B cell (primary cell): ENCODE results near the gene ITPR2. TPM values are rescaled to one million over a fixed set of nuclear protein-coding genes. Genes with fewer than 3 reads are reported as not detected.

Experiments
- ATAC-seq: fragments of 200-7000 bp; cut with Tn5 transposase; one replicate; pipeline ENCODE4 v1.10.0; 2021; ENCODE audit warnings: low read depth, mild to moderate bottlenecking, moderate number of reproducible peaks, moderate library complexity
- CTCF ChIA-PET: fragments of 350-600 bp; sonication (Branson Sonifier 250); formaldehyde crosslinking; loops from one replicate; lab custom pipeline; 2021; ENCODE audit warnings: antibody characterized with exemption, inconsistent platforms; lab: Charles Lee
- POLR2A ChIA-PET: fragments of 350-600 bp; sonication (Branson Sonifier 250); formaldehyde crosslinking; loops from one replicate; lab custom pipeline; 2021; ENCODE audit warnings: antibody characterized with exemption; lab: Charles Lee
- DNase-seq: peaks from one replicate; pipeline ENCODE4 v3.0.0; 2013
- H2AFZ ChIP-seq: 2 replicates; pipeline ENCODE4 v1.6.1; 2012; ENCODE audit warnings: mild to moderate bottlenecking, low read depth, low read length; ENCODE audit not compliant: insufficient read depth, poor library complexity, severe bottlenecking
- H3K27ac ChIP-seq, 2 donors: 1 replicate in 1 of 2; 2 replicates in 1 of 2; pipeline ENCODE4 v1.5.1; 2012 to 2013; ENCODE audit warnings: low read length in 2 of 2, mild to moderate bottlenecking in 2 of 2, moderate library complexity in 1 of 2
- H3K27me3 ChIP-seq, 4 experiments: fragments of 200-600 bp in 1 of 4; sonication (generic) in 1 of 4; replicated peaks in 1 of 4; 1 replicate in 2 of 4; 2 replicates in 2 of 4; pipeline versions ENCODE4 v1.6.1 to v1.7.0; 2013 to 2016; ENCODE audit warnings: low read length in 3 of 4, mild to moderate bottlenecking in 2 of 4, mixed read lengths in 1 of 4, moderate library complexity in 1 of 4; ENCODE audit not compliant: insufficient read depth in 4 of 4, control insufficient read depth in 3 of 4; ENCODE audit errors: control extremely low read depth in 1 of 4
- H3K36me3 ChIP-seq, 2 experiments: replicated peaks in 1 of 2; 1 replicate in 1 of 2; 2 replicates in 1 of 2; pipeline versions ENCODE4 v1.6.1 to v1.7.1; 2013; ENCODE audit warnings: low read length in 1 of 2; ENCODE audit not compliant: insufficient read depth in 2 of 2, control insufficient read depth in 1 of 2; ENCODE audit errors: control extremely low read depth in 1 of 2, extremely low read depth in 1 of 2
- H3K4me1 ChIP-seq, 2 donors: fragments of 200-600 bp in 1 of 2; sonication (generic) in 1 of 2; 1 replicate in 1 of 2; 2 replicates in 1 of 2; pipeline versions ENCODE4 v1.5.1 to v1.6.1; 2013 to 2017; ENCODE audit warnings: low read length in 2 of 2; ENCODE audit not compliant: control insufficient read depth in 2 of 2, insufficient read depth in 2 of 2
- H3K4me2 ChIP-seq: replicated peaks from 2 replicates; pipeline ENCODE3; 2012; ENCODE audit warnings: mild to moderate bottlenecking, low read depth, low read length; ENCODE audit not compliant: poor library complexity, severe bottlenecking
- H3K4me3 ChIP-seq, 5 experiments: fragments of 200-600 bp in 1 of 5; sonication (generic) in 1 of 5; 1 replicate in 3 of 5; 2 replicates in 2 of 5; pipeline versions ENCODE4 v1.5.1 to v1.7.0; 2011 to 2016; ENCODE audit warnings: low read length in 4 of 5, mild to moderate bottlenecking in 4 of 5, low read depth in 2 of 5, control low read depth in 1 of 5, moderate library complexity in 1 of 5; ENCODE audit not compliant: insufficient read depth in 1 of 5; ENCODE audit errors: control extremely low read depth in 1 of 5, extremely low read depth in 1 of 5
- H3K79me2 ChIP-seq: fragments of 200-600 bp; sonication (generic); one replicate; pipeline ENCODE4 v1.6.0; 2016; ENCODE audit warnings: low read length; ENCODE audit not compliant: control insufficient read depth, insufficient read depth
- H3K9ac ChIP-seq: fragments of 200-600 bp; sonication (generic); 2 replicates; pipeline ENCODE4 v1.6.1; 2017; ENCODE audit warnings: mild to moderate bottlenecking, low read length, moderate library complexity
- H3K9me3 ChIP-seq, 3 donors: one replicate each; pipeline versions ENCODE4 v1.6.1 to v1.7.1; 2013; ENCODE audit warnings: low read length in 2 of 3; ENCODE audit not compliant: control insufficient read depth in 2 of 3, insufficient read depth in 1 of 3; ENCODE audit errors: control extremely low read depth in 1 of 3
- H4K20me1 ChIP-seq: 2 replicates; pipeline ENCODE4 v1.6.0; 2012; ENCODE audit warnings: mild to moderate bottlenecking, low read length; ENCODE audit not compliant: insufficient read depth, control insufficient read depth, poor library complexity, severe bottlenecking
- H3K27ac Mint-ChIP-seq: one replicate; pipeline ENCODE4 v1.8.0; 2021; ENCODE audit warnings: mixed read lengths
- H3K27me3 Mint-ChIP-seq: one replicate; pipeline ENCODE4 v1.8.0; 2021; ENCODE audit warnings: mixed read lengths
- H3K4me1 Mint-ChIP-seq: one replicate; pipeline ENCODE4 v1.8.0; 2021; ENCODE audit warnings: mixed read lengths
- H3K4me3 Mint-ChIP-seq: one replicate; pipeline ENCODE4 v1.8.0; 2021; ENCODE audit warnings: mixed read lengths
- H3K9me3 Mint-ChIP-seq: one replicate; pipeline ENCODE4 v1.8.0; 2022; ENCODE audit warnings: mixed read lengths; ENCODE audit not compliant: insufficient read depth
- CTCF ChIP-seq: fragments of 200-600 bp; IDR thresholded peaks from one replicate; pipeline ENCODE4 v1.8.0; 2022; ENCODE audit warnings: antibody characterized with exemption, mild to moderate bottlenecking
- EZH2 ChIP-seq: IDR thresholded peaks from 2 replicates; pipeline ENCODE4 v1.6.1; 2012; ENCODE audit warnings: borderline replicate concordance, low read depth, mild to moderate bottlenecking, moderate library complexity, low read length; ENCODE audit not compliant: insufficient read depth, poor library complexity, severe bottlenecking
- WGBS: methylation state at CpG from one replicate; pipeline ENCODE4 v1.1.5; 2013; ENCODE audit warnings: missing lambda C conversion rate; ENCODE audit not compliant: insufficient coverage; 5-methylcytosine and 5-hydroxymethylcytosine counted together
- intact Hi-C: fragments of 100-400 bp; cut with micrococcal nuclease; formaldehyde crosslinking; loops from one replicate; pipeline ENCODE4 v1.10.0; 2022
- polyA plus RNA-seq: library from polyadenylated mRNA; depleted of rRNA; stranded (reverse); fragments of >200 nt; gene quantifications from 2 replicates; pipeline ENCODE4 v1.2.3, GENCODE V29; 2012
- total RNA-seq, 2 donors: library from RNA; stranded (reverse); fragments of 120-200 nt in 1 of 2; gene quantifications; 1 replicate in 1 of 2; 2 replicates in 1 of 2; pipeline versions ENCODE4 v1.2.3 to v1.2.4, GENCODE V29; 2013 to 2022

The ITPR2 gene
- total and polyA plus RNA-seq, 2 donors (not counting 1 experiment from before 2014, with no cell fraction given), result 4.3 to 113 TPM

- Histone ChIP-seq H2AFZ (no peak overlapping the region), H4K20me1 (no peaks in the 10 kb centered on the region), H3K36me3 (no peaks in the 10 kb centered on the region), H3K27me3 (no peaks in the 10 kb centered on the region), H3K79me2 (no peaks in the 10 kb centered on the region), H3K4me3 (no peak overlapping the region), H3K9ac (no peak overlapping the region), H3K4me1 (no peaks in the 10 kb centered on the region), H3K27ac (no peak overlapping the region), H3K4me2 (no peak overlapping the region), H3K9me3 (no peaks in the 10 kb centered on the region)
- CTCF ChIA-PET, result interaction anchor here (1.1 kb wide), 1 partner anchor 12 kb away, joined by 4 read pairs; no protein-coding TSS in a partner anchor
- POLR2A ChIA-PET, result no interaction called here
- intact Hi-C loops, result no loop called here
- Mint-ChIP-seq H3K27me3 (no peaks in the 10 kb centered on the region), H3K9me3 (no peaks in the 10 kb centered on the region), H3K4me3 (no peak overlapping the region), H3K27ac (no peak overlapping the region), H3K4me1 (no peaks in the 10 kb centered on the region)
- TF ChIP-seq CTCF (no peak), EZH2 (no peak)
- DNase-seq (no peak), ATAC-seq (no peak)
Observed at GRCh38 chr12:26358651-26359050, 474.3 kb downstream of the ITPR2 start.

GRCh38 chr12:26347300-26347699 lies 485.7 kb downstream of the ITPR2 start:
- Mint-ChIP-seq H3K27me3 (no peaks in the 10 kb centered on the region), H3K4me3 (no peak overlapping the region), H3K9me3 (no peaks in the 10 kb centered on the region), H3K4me1 (peaks cover 18% of the 10 kb centered on the region), H3K27ac (no peak overlapping the region)
- no peak overlapping the region for H3K4me2 ChIP-seq
- no peak overlapping the region for H2AFZ ChIP-seq
- H3K79me2 ChIP-seq, result no peaks in the 10 kb centered on the region
- H4K20me1 ChIP-seq, result no peaks in the 10 kb centered on the region
- DNase-seq (no peak), ATAC-seq (no peak)
- TF ChIP-seq CTCF (no peak), EZH2 (no peak)
- H3K9ac ChIP-seq, result no peak overlapping the region
- H3K9me3 ChIP-seq, result no peaks in the 10 kb centered on the region
- no peaks in the 10 kb centered on the region for H3K27me3 ChIP-seq
- no peak overlapping the region for H3K4me3 ChIP-seq
- no peak overlapping the region for H3K27ac ChIP-seq
- peaks cover 5 to 8% of the 10 kb centered on the region in 2 donors for H3K4me1 ChIP-seq
- intact Hi-C loops, result no loop called here
- ChIA-PET CTCF (no interaction called here), POLR2A (no interaction called here)
- H3K36me3 ChIP-seq, result no peaks in the 10 kb centered on the region
- WGBS, result 100% methylated on average over 1 of the region's 1 CpG
